Neural cell (in vitro differentiated cells): Measurements from ENCODE around the gene FAM76B.

Experiments
- CTCF ChIP-seq: fragments of 450-650 bp; IDR thresholded peaks from 2 replicates; pipeline ENCODE4 v1.5.1; 2014; ENCODE audit warnings: antibody characterized with exemption, mild to moderate bottlenecking, moderate library complexity; ENCODE audit not compliant: poor library complexity, severe bottlenecking
- EZH2 ChIP-seq: fragments of 200-600, 300-800 bp; shearing (Covaris generic), sonication (generic); IDR thresholded peaks from 2 replicates; pipeline ENCODE4 v1.6.1; 2014; ENCODE audit warnings: antibody characterized with exemption, low read length, borderline replicate concordance, mild to moderate bottlenecking; ENCODE audit not compliant: insufficient read depth, poor library complexity, severe bottlenecking
- MXI1 ChIP-seq: fragments of 450-650 bp; conservative IDR thresholded peaks from 2 replicates; pipeline ENCODE4 v1.6.1; 2014; ENCODE audit warnings: antibody characterized with exemption, mild to moderate bottlenecking; ENCODE audit not compliant: poor library complexity, severe bottlenecking
- POLR2AphosphoS5 ChIP-seq: IDR thresholded peaks from 2 replicates; pipeline ENCODE4 v1.6.1; 2012
- RAD21 ChIP-seq: fragments of 450-650 bp; conservative IDR thresholded peaks from 2 replicates; pipeline ENCODE4 v1.6.1; 2014; ENCODE audit warnings: antibody characterized with exemption, mild to moderate bottlenecking, moderate library complexity
- SMC3 ChIP-seq: fragments of 450-650 bp; conservative IDR thresholded peaks from 2 replicates; pipeline ENCODE4 v1.6.1; 2014; ENCODE audit warnings: antibody characterized with exemption, mild to moderate bottlenecking, moderate library complexity; ENCODE audit not compliant: poor library complexity
- TAF1 ChIP-seq: IDR thresholded peaks from 2 replicates; pipeline ENCODE4 v1.6.1; 2012; ENCODE audit warnings: low read depth
- TF ChIP-seq, protein P1 (sequence below): IDR thresholded peaks from 2 replicates; pipeline ENCODE4 v1.6.1; 2012; ENCODE audit warnings: borderline replicate concordance

DNA sequence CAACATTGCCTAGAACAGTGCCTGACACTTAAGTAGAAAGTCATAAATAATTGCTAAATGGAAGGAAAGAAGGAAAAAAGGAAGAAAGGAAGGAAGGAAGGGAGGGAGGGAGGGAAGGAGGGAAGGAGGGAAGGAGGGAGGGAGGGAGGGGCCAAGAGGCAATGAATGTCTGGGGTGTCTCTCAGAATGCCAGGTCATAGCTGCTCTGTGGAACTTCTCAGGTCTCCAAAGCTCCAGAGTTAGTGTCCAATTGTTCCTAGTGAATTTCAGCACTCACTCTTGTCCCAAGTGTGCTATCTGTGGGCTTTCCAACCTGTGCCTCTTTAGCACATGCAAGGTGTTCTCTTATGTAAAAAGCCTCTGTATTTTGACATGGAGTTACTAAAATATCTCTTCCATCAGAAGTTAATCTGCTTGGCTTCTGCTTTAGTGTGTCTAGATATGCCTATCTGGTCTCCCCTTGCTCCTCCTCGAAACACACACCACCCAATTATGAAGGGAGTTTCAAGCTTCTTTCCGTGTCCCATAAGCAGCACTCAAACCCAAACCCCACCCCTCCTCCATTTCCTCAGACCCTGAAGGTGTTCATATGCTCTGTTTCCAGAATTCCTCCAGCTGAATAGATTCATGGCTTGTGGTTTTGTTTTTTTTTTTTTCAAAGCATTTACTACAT is 56.5 kb downstream of the FAM76B start:
- TF ChIP-seq CTCF (no peak), RAD21 (no peak), EZH2 (no peak), POLR2AphosphoS5 (no peak), TAF1 (no peak), MXI1 (no peak), SMC3 (no peak)
- TF ChIP-seq, protein P1, sequence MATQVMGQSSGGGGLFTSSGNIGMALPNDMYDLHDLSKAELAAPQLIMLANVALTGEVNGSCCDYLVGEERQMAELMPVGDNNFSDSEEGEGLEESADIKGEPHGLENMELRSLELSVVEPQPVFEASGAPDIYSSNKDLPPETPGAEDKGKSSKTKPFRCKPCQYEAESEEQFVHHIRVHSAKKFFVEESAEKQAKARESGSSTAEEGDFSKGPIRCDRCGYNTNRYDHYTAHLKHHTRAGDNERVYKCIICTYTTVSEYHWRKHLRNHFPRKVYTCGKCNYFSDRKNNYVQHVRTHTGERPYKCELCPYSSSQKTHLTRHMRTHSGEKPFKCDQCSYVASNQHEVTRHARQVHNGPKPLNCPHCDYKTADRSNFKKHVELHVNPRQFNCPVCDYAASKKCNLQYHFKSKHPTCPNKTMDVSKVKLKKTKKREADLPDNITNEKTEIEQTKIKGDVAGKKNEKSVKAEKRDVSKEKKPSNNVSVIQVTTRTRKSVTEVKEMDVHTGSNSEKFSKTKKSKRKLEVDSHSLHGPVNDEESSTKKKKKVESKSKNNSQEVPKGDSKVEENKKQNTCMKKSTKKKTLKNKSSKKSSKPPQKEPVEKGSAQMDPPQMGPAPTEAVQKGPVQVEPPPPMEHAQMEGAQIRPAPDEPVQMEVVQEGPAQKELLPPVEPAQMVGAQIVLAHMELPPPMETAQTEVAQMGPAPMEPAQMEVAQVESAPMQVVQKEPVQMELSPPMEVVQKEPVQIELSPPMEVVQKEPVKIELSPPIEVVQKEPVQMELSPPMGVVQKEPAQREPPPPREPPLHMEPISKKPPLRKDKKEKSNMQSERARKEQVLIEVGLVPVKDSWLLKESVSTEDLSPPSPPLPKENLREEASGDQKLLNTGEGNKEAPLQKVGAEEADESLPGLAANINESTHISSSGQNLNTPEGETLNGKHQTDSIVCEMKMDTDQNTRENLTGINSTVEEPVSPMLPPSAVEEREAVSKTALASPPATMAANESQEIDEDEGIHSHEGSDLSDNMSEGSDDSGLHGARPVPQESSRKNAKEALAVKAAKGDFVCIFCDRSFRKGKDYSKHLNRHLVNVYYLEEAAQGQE: no peak
